Activated CD4-positive, alpha-beta T cell treated with anti-CD3 and anti-CD28 coated beads, Interleukin-2, amount 50 U/mL, for 4 hours (primary cell): Measurements from ENCODE around the gene POLR2J.
"Not testable (repeated sequence)": the region's sequence is repeated elsewhere in the genome, so short reads cannot be mapped to it uniquely, and the experiment has no call there.

Experiments
- DNase-seq, 2 experiments: peaks; one replicate each; pipeline ENCODE4 v3.0.0-alpha.2; 2020

Gene POLR2J

GRCh38 chr7:102464577-102465280 is 14.0 kb downstream of the POLR2J start, which contains the start of the genes ALKBH4 and LRWD1:
Gene ALKBH4, minus strand, starts transcription at chr7:102464863. Its CDS starts 27 bp downstream, at chr7:102464836.
Gene LRWD1, plus strand, starts transcription at chr7:102464984. Its CDS starts 97 bp downstream, at chr7:102465081.
- peak; percentile 91 to 92 for DNase-seq

- no peak for DNase-seq
These were observed 14.7 kb downstream of the POLR2J start for GRCh38 chr7:102463841-102464576.

GRCh38 chr7:102460467-102460866 is 18.3 kb downstream of the POLR2J start:
- no peak for DNase-seq

- no peak for DNase-seq
These were observed 19.4 kb downstream of the POLR2J start for GRCh38 chr7:102459221-102459844.

- no peak for DNase-seq
These were observed 21.3 kb downstream of the POLR2J start for GRCh38 chr7:102457352-102457924.

- no peak for DNase-seq
These were observed 22.4 kb downstream of the POLR2J start for GRCh38 chr7:102456327-102456726.

- no peak for DNase-seq
These were observed 23.1 kb downstream of the POLR2J start for GRCh38 chr7:102455596-102455995.

- not testable (repeated sequence) for DNase-seq
These were observed 23.8 kb downstream of the POLR2J start for GRCh38 chr7:102454932-102455331.

GRCh38 chr7:102454468-102454867 is 24.3 kb downstream of the POLR2J start:
- no peak for DNase-seq

- no peak for DNase-seq
These were observed 25.4 kb downstream of the POLR2J start for GRCh38 chr7:102453319-102453718.

GRCh38 chr7:102452451-102452850 is 26.3 kb downstream of the POLR2J start:
- DNase-seq = no peak

- DNase-seq = no peak
These were observed 27.2 kb downstream of the POLR2J start for GRCh38 chr7:102451371-102452054.

- DNase-seq = peak; percentile 56 to 60
These were observed 28.5 kb downstream of the POLR2J start for GRCh38 chr7:102450242-102450641.

- DNase-seq = no peak
These were observed 29.6 kb downstream of the POLR2J start for GRCh38 chr7:102449136-102449535.

- no peak for DNase-seq
These were observed 31.4 kb downstream of the POLR2J start for GRCh38 chr7:102447311-102447710.

- no peak for DNase-seq
These were observed 32.1 kb downstream of the POLR2J start for GRCh38 chr7:102446387-102447156.

- no peak for DNase-seq
These were observed 33.0 kb downstream of the POLR2J start for GRCh38 chr7:102445674-102446071.

- DNase-seq = no peak
These were observed 33.6 kb downstream of the POLR2J start for GRCh38 chr7:102444961-102445673.

- DNase-seq = no peak
These were observed 38.5 kb downstream of the POLR2J start for GRCh38 chr7:102439963-102440795.

GRCh38 chr7:102436118-102436517 is 42.6 kb downstream of the POLR2J start:
- DNase-seq = no peak
